Type B pancreatic cell (in vitro differentiated cells): ENCODE results near the gene SLC37A3. TPM values are rescaled to one million over a fixed set of nuclear protein-coding genes. Genes with fewer than 3 reads are reported as not detected.

Source experiments
- DNase-seq: peaks from one replicate; pipeline ENCODE4 v3.0.0; 2021; ENCODE audit warnings: mixed read lengths; ENCODE audit not compliant: unreplicated experiment; ENCODE audit errors: extremely low spot score
- H3K27ac Mint-ChIP-seq: 2 replicates; pipeline ENCODE4 v1.8.0; 2021; ENCODE audit warnings: mild to moderate bottlenecking, mixed read lengths
- H3K27me3 Mint-ChIP-seq: 2 replicates; pipeline ENCODE4 v1.8.0; 2021; ENCODE audit warnings: mixed read lengths
- H3K36me3 Mint-ChIP-seq: 2 replicates; pipeline ENCODE4 v1.8.0; 2021; ENCODE audit warnings: mixed read lengths
- H3K4me1 Mint-ChIP-seq: one replicate; pipeline ENCODE4 v1.8.0; 2021; ENCODE audit warnings: mixed read lengths; ENCODE audit not compliant: unreplicated experiment
- H3K4me3 Mint-ChIP-seq: 2 replicates; pipeline ENCODE4 v1.8.0; 2021; ENCODE audit warnings: mild to moderate bottlenecking, mixed read lengths
- H3K9me3 Mint-ChIP-seq: 2 replicates; pipeline ENCODE4 v1.8.0; 2021; ENCODE audit warnings: mixed read lengths
- total RNA-seq: library from RNA; stranded (reverse); gene quantifications from 2 replicates; pipeline ENCODE4 v1.2.1, GENCODE V29; 2021; ENCODE audit warnings: low replicate concordance
- TF ChIP-seq, protein P1 (sequence below): fragments of 200-600 bp; sonication (generic); conservative IDR thresholded peaks from 2 replicates; pipeline ENCODE4 v1.5.0; 2021; ENCODE audit warnings: antibody characterized with exemption, mild to moderate bottlenecking

SLC37A3 gene
- total RNA-seq, 1 donor from 2014 or later = 53.2 TPM

DNA sequence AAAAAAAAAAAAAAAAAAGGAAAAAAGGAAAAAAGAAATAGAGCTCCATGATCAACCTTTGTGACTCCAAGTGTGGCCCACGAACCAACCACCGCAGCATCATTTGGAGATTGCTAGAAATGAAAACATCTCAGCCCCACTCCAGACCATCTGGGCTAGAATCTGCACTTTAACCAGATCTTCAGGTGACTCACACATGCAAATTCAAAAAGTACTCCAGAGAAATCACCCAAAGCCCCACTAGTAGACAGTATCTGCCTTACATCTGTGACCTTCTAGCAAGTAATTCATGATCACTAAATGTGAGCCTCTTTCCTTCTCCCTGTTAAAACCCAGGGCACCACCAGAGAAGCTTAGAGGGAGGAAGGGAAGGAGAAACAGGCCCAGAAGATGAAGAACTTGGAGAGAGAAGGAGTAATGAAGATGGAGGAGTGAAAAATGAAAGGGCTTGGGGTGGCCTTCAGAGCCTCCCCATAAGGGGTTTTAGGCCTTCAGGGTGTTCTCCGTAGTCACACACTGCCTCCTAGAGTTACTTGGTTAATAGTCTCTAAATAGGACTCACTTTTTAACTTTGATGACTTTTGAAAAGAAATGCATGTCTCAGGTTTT lies 94.0 kb downstream of the SLC37A3 start:
- no peaks in the 10 kb centered on the region for H3K27me3 Mint-ChIP-seq
- DNase-seq = no peak
- TF ChIP-seq, protein P1, sequence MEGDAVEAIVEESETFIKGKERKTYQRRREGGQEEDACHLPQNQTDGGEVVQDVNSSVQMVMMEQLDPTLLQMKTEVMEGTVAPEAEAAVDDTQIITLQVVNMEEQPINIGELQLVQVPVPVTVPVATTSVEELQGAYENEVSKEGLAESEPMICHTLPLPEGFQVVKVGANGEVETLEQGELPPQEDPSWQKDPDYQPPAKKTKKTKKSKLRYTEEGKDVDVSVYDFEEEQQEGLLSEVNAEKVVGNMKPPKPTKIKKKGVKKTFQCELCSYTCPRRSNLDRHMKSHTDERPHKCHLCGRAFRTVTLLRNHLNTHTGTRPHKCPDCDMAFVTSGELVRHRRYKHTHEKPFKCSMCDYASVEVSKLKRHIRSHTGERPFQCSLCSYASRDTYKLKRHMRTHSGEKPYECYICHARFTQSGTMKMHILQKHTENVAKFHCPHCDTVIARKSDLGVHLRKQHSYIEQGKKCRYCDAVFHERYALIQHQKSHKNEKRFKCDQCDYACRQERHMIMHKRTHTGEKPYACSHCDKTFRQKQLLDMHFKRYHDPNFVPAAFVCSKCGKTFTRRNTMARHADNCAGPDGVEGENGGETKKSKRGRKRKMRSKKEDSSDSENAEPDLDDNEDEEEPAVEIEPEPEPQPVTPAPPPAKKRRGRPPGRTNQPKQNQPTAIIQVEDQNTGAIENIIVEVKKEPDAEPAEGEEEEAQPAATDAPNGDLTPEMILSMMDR = peak; percentile 28
- H3K36me3 Mint-ChIP-seq = no peaks in the 10 kb centered on the region
- H3K27ac Mint-ChIP-seq = no peak overlapping the region
- H3K9me3 Mint-ChIP-seq = no peaks in the 10 kb centered on the region
- peaks cover 5% of the 10 kb centered on the region for H3K4me1 Mint-ChIP-seq
- H3K4me3 Mint-ChIP-seq = no peak overlapping the region

DNA sequence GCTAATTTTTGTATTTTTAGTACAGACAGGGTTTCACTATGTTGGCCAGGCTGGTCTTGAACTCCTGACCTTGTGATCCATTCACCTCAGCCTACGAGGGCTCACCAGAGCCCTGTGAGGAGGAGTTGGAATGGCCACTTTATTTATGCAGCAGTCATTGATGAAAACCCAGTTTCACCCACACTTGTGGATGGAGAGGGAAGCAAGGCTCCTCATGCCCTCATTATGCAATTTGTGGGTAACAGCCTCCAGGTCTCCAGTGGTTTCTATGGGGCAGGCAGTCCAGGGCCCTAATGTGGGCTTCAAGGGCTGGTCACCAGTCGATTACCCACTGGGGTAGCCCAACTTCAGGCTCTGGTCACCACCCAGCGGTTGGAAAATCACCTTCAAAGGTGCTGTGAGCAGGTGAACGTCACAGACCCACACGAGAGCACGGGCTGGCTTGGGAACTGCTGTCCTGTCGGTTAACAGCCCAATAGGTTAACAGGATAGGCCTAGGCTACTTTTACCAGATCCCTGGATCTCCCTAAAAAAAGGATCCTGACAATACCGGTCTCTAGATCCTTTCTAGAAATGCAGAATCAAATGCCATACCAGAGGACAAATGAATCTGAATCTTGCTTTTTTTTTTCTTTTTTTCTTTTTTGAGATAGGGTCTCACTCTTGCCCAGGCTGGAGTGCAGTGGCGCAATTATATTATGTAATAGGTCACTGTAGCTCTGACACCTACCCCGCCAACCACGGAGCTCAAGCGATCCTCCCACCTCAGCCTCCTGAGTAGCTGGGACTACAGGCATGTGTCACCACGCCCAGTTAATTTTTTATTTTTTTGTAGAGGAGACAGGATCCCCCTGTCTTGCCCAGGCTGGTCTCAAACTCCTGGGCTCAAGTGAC lies 97.8 kb downstream of the SLC37A3 start:
- no peak for DNase-seq
- H3K4me3 Mint-ChIP-seq = no peak overlapping the region
- H3K27ac Mint-ChIP-seq = no peak overlapping the region
- TF ChIP-seq, protein P1 = no peak
- H3K9me3 Mint-ChIP-seq = no peaks in the 10 kb centered on the region
- no peaks in the 10 kb centered on the region for H3K36me3 Mint-ChIP-seq
- no peaks in the 10 kb centered on the region for H3K27me3 Mint-ChIP-seq
- H3K4me1 Mint-ChIP-seq = no peaks in the 10 kb centered on the region

DNA sequence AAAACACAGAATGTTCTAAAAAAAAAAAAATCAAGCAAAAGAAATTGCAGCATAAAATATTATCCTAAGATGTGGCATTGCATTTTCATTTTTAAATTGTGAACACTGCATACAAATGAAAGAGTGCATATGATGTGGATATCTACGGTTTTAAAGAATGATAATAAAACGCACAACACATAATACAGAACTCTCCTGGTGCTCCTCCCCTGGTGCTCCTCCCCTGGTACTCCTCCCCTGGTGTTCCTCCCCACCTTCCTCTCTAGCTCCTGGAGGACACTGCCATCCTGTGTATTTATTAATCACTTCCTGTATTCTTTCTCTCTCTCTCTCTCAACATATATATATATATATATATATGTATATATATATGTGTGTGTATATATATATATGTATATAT lies 100.1 kb downstream of the SLC37A3 start:
- H3K27me3 Mint-ChIP-seq = no peaks in the 10 kb centered on the region
- no peaks in the 10 kb centered on the region for H3K9me3 Mint-ChIP-seq
- H3K4me3 Mint-ChIP-seq = no peak overlapping the region
- no peak overlapping the region for H3K27ac Mint-ChIP-seq
- no peaks in the 10 kb centered on the region for H3K36me3 Mint-ChIP-seq
- no peaks in the 10 kb centered on the region for H3K4me1 Mint-ChIP-seq
- TF ChIP-seq, protein P1 = no peak
- no peak for DNase-seq

DNA sequence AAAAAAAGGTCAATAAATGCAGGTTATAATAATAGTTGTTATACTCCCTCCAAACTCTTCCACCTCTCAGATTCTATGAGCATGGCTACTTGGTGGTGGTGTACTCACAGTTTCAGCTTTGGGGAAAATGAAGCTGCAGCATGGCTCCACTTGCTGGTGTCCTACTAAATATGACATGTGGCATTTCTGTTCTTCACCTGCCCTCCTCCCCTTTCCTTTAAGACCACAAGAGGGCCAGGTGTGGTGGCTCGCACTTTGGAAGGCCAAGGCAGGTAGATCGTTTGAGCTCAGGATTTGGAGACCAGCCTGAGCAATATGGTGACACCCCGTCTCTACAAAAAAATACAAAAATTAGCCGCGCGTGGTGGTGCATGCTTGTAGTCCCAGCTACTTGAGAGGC lies 101.1 kb downstream of the SLC37A3 start:
- DNase-seq = no peak
- Mint-ChIP-seq H3K27ac (no peak overlapping the region), H3K4me3 (no peak overlapping the region), H3K36me3 (no peaks in the 10 kb centered on the region), H3K9me3 (no peaks in the 10 kb centered on the region), H3K27me3 (no peaks in the 10 kb centered on the region), H3K4me1 (no peaks in the 10 kb centered on the region)
- TF ChIP-seq, protein P1 = no peak

DNA sequence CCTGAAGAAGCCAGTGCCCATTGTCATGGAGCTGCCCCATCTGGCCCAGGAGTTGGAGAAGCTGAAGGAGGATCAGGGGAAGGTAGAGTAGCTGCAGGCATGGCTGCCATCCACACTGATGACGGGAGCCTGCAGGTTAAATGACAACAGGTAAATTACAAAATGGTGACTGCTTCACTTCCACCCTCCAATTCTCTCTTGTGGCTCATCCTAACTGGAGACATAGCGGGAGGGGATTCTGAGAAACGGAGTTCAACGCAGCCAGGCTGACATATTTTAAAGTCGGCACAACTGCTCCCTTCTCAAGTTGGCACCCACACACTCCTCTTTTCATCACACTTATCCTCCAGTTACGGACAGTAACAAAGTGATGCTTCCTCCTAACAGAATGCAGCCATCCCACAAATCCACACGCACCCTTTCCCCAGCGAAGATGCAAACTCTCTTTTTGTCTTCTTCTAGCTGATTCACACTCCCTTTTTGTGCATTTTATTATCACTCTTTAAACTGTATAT lies 103.0 kb downstream of the SLC37A3 start:
- no peak for DNase-seq
- Mint-ChIP-seq H3K27ac (no peak overlapping the region), H3K27me3 (no peaks in the 10 kb centered on the region), H3K9me3 (no peaks in the 10 kb centered on the region), H3K4me3 (no peak overlapping the region), H3K36me3 (no peaks in the 10 kb centered on the region), H3K4me1 (no peaks in the 10 kb centered on the region)
- TF ChIP-seq, protein P1 = no peak
